ENCODE measurements around the gene UNCX.
"Not testable (repeated sequence)": the region's sequence is repeated elsewhere in the genome, so short reads cannot be mapped to it uniquely, and the experiment has no call there.

UNCX gene

GRCh38 chr7:1257863-1258262 lies 25.2 kb downstream of the UNCX start:
- DNase-seq (ENCODE audit: low spot score) = no peak

GRCh38 chr7:1259621-1260243 lies 27.1 kb downstream of the UNCX start:
- DNase-seq (ENCODE audit: low spot score) = no peak

- no peak for DNase-seq (ENCODE audit: low spot score)
Observed at GRCh38 chr7:1260244-1260635, 27.6 kb downstream of the UNCX start.

- DNase-seq (ENCODE audit: low spot score) = not testable (repeated sequence)
Observed at GRCh38 chr7:1261036-1261435, 28.4 kb downstream of the UNCX start.

DNA sequence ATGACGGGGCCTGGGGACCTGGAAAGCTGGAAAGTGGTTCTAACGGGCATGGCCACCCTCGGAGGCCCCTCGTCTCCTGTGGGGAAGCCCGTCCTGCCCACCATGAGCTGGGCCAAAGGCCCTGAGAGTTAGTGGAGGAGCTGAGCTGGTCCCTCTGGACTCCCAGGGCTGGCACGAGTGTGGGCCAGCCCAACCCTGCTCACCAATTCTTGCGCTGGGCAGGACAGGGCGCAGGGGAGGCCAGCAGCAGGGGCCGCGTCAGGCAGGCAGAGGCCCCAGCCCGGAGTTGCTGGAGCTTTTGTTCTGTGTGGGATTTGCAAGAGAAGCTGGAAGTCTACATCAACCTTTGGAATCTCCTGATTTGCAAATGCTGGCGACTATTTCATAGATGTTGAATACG lies 29.8 kb downstream of the UNCX start:
- no peak for DNase-seq (ENCODE audit: low spot score)

GRCh38 chr7:1263391-1263951 lies 30.8 kb downstream of the UNCX start:
- no peak for DNase-seq (ENCODE audit: low spot score)

DNA sequence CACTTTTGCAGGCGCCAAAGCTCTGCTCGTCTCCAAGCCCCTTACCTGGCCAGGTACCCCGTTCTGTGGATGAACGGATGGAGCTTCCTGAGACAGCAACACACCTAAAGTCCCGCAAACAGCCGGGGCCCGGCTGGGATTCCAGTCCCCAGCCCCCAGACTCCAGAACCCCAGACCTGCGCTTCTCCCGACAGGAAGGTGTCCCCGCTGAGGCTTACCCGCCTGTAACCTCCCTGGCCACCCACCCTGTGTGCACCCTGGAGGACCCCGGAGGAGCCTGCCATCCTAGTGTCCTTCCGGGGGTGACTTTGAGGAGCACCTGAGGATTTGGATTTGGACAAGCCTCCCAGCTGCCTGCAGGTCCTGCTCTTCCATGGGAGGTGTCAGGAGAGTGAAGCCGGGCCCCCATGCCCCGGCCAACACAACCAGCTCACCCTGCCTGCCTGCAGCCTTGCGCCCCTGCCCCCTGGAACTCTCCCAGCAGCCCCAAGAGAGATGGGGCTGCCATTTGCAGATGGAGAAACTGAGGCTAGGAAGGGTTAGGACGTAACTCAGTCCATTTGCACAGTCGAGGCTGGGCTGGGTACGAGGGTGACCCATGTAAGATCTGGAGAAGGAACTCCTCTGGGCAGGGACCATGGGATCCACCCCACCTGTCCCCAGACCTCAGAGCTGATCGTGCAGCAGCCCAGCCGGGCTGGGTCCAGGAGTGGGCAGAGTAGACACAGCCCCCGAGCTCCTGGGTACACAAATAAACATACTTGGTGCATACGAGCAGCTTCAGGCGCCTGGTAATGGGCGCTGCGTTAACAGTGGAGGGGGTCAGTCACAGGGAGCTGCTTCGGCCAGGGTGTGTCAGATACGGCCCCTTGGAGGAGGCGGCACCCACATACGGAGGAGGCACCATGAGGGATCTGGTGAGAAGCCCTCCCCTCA lies 31.9 kb downstream of the UNCX start:
- no peak for DNase-seq (ENCODE audit: low spot score)

DNA sequence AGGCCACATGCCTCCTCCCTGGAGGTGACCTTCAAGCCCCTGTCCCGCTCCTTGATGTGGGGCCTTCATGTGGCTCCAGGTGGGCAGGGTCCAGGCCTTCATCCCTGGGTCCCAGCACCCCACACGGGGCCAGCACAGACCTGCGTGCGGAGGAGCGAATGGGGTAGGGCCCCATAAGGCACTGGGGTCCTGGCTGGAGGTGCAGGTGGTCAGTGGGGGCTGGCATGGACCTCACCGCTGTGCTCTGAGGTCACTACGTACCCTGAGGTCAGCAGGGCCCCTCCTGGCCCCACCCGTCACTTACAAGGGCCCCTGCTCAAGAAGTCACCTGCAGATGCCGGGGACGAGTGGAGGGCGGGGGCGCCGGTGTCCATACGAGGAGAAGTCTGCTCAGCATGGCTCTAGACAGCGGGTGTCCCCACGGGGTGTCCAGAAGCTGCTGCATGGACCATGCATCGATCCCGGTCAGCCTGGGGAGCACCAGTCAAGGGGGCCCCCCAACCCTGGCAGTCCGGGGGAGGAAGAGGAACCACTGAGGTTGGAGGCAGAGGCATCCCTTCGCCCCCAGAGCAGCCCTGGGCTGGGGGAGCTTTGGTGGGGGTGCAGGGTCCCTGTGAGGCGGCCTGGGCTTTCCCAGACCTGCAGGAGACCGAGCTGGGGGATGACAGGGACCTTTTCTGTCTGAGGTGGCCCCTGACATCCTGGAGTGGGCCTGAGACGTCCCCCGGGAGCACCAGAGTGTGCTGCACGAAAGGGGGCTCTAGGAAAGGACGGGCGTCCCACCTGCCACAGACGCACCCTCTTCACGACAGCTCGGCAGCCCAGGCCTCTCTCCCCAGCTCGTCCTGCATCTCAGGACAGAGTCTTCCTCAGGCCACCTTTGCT lies 34.6 kb downstream of the UNCX start:
- DNase-seq (ENCODE audit: low spot score) = no peak

DNA sequence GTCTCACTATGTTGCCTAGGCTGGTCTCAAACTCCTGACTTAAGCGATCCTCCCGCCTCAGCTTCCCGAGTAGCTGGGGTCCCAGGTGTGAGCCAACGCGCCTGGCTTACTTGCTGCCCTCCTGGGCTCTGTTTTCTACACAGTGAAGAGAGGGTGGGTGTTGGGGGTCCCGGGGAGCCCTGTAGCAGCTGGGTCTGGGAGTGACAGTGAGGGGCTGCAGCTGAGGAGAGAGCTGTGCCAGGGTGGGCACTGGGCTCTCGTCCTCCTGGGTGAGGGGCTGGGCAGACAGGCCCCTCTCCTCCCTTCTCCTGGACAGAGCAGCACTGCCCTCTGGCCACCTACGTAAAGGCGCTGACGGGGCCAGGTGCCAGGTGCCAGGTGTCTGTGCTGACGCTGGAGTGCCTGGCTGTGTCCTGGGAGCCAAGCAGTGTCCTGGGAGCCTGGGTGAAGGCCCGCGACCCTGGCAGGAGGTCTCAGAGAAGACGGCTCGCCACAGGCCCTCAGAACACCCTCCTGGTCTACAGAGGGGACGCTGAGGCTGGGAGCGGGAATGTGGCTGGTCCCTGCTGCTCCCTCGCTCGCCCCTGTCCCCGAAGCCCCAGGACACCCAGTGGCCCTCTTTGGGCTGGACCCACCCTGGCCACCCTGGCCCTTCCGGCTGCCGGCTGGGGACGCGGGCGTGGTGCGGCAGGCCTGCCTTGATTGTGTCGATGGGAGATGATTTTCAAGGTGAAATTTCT lies 35.6 kb downstream of the UNCX start:
- no peak for DNase-seq (ENCODE audit: low spot score)

- no peak for DNase-seq (ENCODE audit: low spot score)
Observed at GRCh38 chr7:1268866-1269265, 36.2 kb downstream of the UNCX start.

GRCh38 chr7:1269336-1269890 lies 36.7 kb downstream of the UNCX start:
- no peak for DNase-seq (ENCODE audit: low spot score)

- no peak for DNase-seq (ENCODE audit: low spot score)
Observed at GRCh38 chr7:1270181-1270580, 37.5 kb downstream of the UNCX start.

DNA sequence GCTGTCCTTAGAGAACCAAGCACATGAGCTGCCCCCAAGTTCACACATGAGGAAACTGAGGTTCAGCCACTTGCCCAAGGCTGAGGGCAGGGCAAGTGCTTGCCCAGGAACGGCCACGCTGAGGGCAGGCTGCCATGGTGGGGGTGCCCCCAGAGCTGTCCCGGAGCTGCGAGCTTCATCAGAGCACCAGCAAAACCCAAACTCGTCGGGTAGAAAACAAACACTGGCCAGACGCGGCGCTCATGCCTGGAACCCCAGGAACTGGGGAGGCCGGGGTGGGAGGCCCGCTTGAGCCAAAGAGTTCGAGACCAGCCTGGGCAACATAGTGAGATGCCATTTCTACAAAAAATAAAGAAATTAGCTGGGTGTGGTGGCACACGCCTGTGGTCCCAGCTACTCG lies 38.4 kb downstream of the UNCX start:
- no peak for DNase-seq (ENCODE audit: low spot score)

DNA sequence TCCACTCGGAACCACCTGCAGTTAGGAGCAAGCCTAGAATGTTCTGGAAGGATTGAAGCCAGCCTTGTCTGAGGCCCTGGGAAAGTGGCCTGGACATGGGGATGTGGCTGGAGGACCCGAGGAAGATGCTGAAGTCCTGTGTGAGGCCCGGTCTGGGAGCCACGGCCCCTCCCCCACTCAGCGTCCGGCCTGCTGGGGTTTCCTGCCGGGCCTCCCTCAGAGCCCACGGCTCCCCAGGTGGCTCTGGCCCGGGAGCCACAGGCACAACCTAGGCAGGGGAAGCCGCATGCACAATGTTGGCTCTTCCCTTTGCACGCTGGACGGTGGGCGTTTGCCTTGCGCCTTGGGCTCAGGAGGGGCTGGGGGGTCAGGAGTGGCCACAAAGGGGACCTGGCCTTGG lies 39.0 kb downstream of the UNCX start:
- DNase-seq (ENCODE audit: low spot score) = no peak

GRCh38 chr7:1272136-1272535 lies 39.5 kb downstream of the UNCX start:
- not testable (repeated sequence) for DNase-seq (ENCODE audit: low spot score)

- no peak for DNase-seq (ENCODE audit: low spot score)
Observed at GRCh38 chr7:1274121-1274875, 41.6 kb downstream of the UNCX start.

GRCh38 chr7:1274876-1275375 lies 42.3 kb downstream of the UNCX start:
- no peak for DNase-seq (ENCODE audit: low spot score)

DNA sequence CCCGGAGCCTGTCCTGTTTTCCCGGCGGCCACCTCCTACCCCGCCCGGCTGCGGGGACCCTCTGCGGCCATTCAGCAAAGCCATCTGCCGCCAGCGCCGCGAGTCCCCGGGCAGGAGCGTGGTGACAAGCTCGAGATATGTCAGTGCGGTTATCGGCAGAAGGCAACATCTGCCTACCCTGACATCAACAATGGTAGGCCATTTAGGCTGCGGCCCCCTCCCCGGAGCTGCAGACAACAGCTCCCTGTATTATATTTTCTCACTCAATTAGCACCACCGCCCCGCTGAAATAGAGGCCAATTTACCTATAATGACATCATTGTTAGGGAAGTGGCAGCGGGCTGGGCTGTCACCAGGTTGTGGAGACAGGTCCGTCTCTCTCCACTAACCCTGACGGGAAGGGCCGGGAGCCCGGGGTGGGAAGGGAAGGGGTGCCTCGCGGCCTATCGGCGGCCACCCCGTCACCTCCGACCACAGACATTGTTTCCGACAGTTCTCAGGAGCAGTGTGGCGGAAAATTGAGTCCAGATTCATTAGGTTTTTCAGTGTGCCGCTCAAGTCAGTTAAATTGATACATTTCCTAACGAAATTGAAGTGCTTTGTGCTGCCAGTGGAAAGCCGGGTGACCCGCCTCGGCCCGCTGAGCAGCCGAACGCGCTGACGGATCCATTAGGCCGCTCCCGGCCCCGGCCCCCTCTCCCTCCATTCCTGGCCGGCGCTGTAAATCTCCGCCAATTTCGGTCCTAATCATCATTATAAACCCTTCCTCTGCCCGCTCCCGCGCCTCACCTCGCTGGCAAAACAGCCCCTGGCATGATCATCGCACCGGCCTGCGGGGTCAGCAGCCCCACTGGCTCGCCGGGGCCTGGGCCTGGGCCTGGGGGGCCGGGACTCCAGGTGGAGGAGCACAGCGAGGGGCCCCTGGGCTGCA lies 43.0 kb downstream of the UNCX start:
- DNase-seq (ENCODE audit: low spot score) = no peak

GRCh38 chr7:1276626-1277175 lies 44.0 kb downstream of the UNCX start:
- no peak for DNase-seq (ENCODE audit: low spot score)
